PFSK-1 (cell line): ENCODE results near the gene IQSEC3.

ENCODE experiments used
- FOXP2 ChIP-seq: optimal IDR thresholded peaks from 2 replicates; pipeline ENCODE3; 2011; ENCODE audit warnings: borderline replicate concordance, control low read depth, inconsistent platforms; ENCODE audit not compliant: insufficient read depth; ENCODE audit errors: extremely low read length, extremely low read depth
- POLR2AphosphoS5 ChIP-seq: IDR thresholded peaks from 2 replicates; pipeline ENCODE4 v1.6.1; 2012; ENCODE audit warnings: low read depth, mild to moderate bottlenecking, control low read depth, low read length, moderate library complexity
- REST ChIP-seq, 2 experiments: IDR thresholded peaks; 2 replicates each; pipeline versions ENCODE4 v1.6.1 to v1.8.0; 2011 to 2012; ENCODE audit warnings: low read depth in 2 of 2, low read length in 2 of 2, control low read depth in 1 of 2, inconsistent platforms in 1 of 2, mild to moderate bottlenecking in 1 of 2, moderate library complexity in 1 of 2; ENCODE audit not compliant: insufficient read depth in 1 of 2
- SIN3A ChIP-seq: IDR thresholded peaks from 2 replicates; pipeline ENCODE4 v1.6.1; 2012; ENCODE audit warnings: mild to moderate bottlenecking, low read length, moderate library complexity, borderline replicate concordance; ENCODE audit not compliant: insufficient read depth
- TAF1 ChIP-seq: IDR thresholded peaks from 2 replicates; pipeline ENCODE4 v1.6.1; 2012; ENCODE audit warnings: low read length, control low read depth, borderline replicate concordance; ENCODE audit not compliant: insufficient read depth

The IQSEC3 gene

DNA sequence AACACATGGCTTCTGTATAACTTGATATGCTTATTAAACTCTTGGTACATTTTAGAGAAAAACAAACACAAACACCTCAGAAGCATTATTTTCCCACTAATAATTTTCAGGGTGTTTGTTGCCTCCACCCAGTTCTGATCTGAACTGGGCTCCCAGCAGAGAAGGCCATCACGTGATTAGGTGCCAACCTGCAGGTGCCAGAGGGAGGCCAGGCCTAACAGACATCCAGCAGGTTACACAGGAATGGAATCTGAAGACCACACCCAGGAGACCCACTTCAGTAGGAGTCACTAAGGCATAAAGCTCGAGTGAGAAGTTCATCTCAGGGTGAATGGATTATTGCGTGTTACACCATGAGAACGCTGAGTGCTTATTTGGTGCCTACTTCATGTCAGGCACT lies 138.5 kb downstream of the IQSEC3 start:
- TF ChIP-seq REST (IDR thresholded peaks at IDR 0.05; ENCODE audit: insufficient read depth in 1 of 2, low read depth in 2 of 2, low read length in 2 of 2) (no peak), SIN3A (no peak), TAF1 (no peak), POLR2AphosphoS5 (no peak), FOXP2 (no peak)

DNA sequence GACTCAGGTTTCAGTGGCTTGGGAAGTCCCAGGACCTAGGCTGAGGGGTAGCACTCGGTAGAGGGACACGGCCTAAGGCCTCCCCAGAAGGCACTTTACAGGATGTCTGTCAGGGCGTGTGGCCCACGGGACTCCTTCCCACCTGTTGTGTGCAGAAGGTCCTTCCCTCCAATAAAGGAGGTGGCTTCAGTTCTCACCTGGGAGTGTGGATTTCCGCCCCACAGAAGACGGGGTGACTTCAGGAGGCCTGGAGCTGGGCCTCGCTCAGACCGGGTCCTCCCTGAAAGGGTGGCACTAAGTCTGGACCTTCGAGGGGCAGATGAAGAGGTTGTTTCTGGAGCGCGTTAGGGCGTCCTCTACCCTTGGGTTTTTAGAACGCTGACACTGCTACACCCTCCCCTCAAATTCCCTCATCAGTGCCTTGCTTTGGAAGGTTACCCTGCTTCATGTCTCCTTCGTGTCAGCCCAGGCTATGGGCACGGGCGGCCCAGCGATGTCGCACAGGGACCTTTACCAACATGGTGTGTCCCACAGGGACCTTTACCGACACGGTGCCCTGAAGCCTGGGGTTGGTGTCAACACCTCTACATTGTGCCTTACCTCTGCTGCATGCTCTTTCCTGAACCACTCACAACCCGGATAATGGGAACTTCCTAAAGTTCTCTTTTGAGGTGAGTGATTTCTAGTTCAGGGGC lies 140.3 kb downstream of the IQSEC3 start:
- TF ChIP-seq FOXP2 (no peak), SIN3A (no peak), TAF1 (no peak), REST (IDR thresholded peaks at IDR 0.05; ENCODE audit: insufficient read depth in 1 of 2, low read depth in 2 of 2, low read length in 2 of 2) (no peak), POLR2AphosphoS5 (no peak)

GRCh38 chr12:207804-208203 lies 141.2 kb downstream of the IQSEC3 start:
- TF ChIP-seq REST (IDR thresholded peaks at IDR 0.05; ENCODE audit: insufficient read depth in 1 of 2, low read depth in 2 of 2, low read length in 2 of 2) (no peak), SIN3A (no peak), TAF1 (no peak), FOXP2 (no peak), POLR2AphosphoS5 (no peak)

DNA sequence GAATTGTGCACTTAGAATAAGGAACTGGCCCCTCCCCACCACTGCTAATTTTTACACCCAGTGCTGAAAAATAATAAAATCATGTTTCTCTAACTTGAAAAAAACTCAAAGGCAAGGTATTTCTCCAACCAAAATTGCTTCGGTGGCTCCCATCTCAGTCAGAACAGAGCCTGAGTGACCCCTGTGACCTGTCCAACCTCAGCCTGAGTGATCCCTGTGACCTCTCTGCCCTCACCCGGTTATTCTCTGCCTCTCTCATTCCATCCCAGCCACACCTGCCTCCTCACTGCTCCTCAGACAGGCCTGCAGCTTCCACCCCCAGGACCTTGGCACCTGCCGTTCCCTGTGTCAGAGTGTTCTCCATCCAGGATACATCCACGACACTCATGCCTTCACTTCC lies 142.2 kb downstream of the IQSEC3 start:
- TF ChIP-seq SIN3A (no peak), FOXP2 (no peak), POLR2AphosphoS5 (no peak), REST (IDR thresholded peaks at IDR 0.05; ENCODE audit: insufficient read depth in 1 of 2, low read depth in 2 of 2, low read length in 2 of 2) (no peak), TAF1 (no peak)

DNA sequence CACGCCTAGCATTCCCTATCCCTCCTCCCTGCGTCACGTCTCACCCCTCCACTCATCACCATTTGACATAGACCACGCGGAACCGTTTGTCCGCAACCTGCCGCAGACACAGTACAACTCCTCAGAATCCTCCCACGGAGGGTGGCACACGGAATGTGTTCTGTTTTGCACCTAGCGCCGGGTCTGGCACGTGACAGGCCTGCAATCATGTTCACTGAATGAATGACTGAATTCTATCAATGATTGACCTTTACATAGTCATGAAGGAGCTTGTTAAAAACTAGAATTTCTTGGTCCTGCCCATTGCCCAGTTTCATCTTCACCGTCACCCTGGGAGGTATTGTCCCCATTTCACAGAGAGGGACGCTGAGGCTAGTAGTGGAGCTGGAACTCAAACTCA lies 142.7 kb downstream of the IQSEC3 start:
- TF ChIP-seq REST (IDR thresholded peaks at IDR 0.05; ENCODE audit: insufficient read depth in 1 of 2, low read depth in 2 of 2, low read length in 2 of 2) (no peak), POLR2AphosphoS5 (no peak), TAF1 (no peak), FOXP2 (no peak), SIN3A (no peak)
